Fibroblast of mammary gland (primary cell): ENCODE measurements around the gene CREB3L2.
A peak's percentile ranks its signal among the peaks of the same experiment; 100 is the strongest.

Experiments used
- DNase-seq: peaks from one replicate; pipeline ENCODE4 v3.0.0-alpha.2; 2010; ENCODE audit warnings: low read depth
- H3K4me3 ChIP-seq: 2 replicates; pipeline ENCODE4 v1.5.1; 2011; ENCODE audit warnings: low read depth, mild to moderate bottlenecking, low read length, moderate library complexity; ENCODE audit not compliant: control insufficient read depth
- TF ChIP-seq, protein P1 (sequence below): conservative IDR thresholded peaks from 2 replicates; pipeline ENCODE4 v1.5.1; 2011; ENCODE audit warnings: low read depth, low read length, inconsistent platforms; ENCODE audit not compliant: control insufficient read depth, insufficient read depth

The CREB3L2 gene

DNA sequence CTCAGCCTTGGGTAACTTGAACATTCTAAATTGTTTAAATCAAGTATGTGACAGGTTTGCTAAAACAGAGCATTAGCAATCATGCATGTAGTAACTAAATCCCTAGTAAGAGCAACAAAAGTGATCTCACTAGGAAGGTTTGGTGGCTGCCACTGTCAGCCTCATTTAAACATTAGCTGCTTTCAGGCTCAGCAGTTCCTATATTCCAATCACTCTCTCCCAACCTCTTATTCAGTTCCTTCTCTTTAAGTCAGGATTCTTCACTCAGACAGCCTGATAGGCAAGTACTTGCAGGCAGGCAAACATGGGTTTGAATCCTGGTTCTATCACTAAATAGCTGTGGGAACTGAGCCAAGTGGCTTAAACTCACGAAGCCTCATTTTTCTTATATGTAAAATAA is 3.6 kb downstream of the CREB3L2 start:
- TF ChIP-seq, protein P1, sequence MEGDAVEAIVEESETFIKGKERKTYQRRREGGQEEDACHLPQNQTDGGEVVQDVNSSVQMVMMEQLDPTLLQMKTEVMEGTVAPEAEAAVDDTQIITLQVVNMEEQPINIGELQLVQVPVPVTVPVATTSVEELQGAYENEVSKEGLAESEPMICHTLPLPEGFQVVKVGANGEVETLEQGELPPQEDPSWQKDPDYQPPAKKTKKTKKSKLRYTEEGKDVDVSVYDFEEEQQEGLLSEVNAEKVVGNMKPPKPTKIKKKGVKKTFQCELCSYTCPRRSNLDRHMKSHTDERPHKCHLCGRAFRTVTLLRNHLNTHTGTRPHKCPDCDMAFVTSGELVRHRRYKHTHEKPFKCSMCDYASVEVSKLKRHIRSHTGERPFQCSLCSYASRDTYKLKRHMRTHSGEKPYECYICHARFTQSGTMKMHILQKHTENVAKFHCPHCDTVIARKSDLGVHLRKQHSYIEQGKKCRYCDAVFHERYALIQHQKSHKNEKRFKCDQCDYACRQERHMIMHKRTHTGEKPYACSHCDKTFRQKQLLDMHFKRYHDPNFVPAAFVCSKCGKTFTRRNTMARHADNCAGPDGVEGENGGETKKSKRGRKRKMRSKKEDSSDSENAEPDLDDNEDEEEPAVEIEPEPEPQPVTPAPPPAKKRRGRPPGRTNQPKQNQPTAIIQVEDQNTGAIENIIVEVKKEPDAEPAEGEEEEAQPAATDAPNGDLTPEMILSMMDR: no peak
- DNase-seq: no peak
- no peak overlapping the region for H3K4me3 ChIP-seq

DNA sequence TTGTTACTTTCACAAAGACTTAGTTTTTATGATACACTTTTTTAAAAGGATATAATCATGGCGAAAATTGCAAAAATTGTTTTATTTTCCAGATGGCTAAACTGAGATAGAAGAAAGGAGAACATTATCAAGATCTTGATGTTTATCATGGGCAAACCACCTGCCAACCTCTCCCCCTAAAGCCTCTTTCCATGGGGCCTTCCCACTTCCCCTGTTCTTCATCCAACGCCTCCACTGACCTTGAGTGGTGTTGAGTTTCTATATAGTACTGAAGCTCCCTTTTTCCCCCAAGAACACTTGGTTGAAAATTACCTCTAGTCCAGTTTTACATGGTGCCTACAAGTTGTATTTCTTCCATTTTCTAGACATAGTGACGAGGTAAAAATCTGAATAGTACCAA is 5.0 kb downstream of the CREB3L2 start:
- no peak overlapping the region for H3K4me3 ChIP-seq
- no peak for DNase-seq
- TF ChIP-seq, protein P1: no peak

- TF ChIP-seq, protein P1: no peak
- H3K4me3 ChIP-seq: no peak overlapping the region
- peak; percentile 92 for DNase-seq
These were observed 5.5 kb downstream of the CREB3L2 start for GRCh38 chr7:137996386-137996851.

GRCh38 chr7:137994216-137994615 is 7.7 kb downstream of the CREB3L2 start:
- no peak overlapping the region for H3K4me3 ChIP-seq
- no peak for DNase-seq
- TF ChIP-seq, protein P1: no peak

DNA sequence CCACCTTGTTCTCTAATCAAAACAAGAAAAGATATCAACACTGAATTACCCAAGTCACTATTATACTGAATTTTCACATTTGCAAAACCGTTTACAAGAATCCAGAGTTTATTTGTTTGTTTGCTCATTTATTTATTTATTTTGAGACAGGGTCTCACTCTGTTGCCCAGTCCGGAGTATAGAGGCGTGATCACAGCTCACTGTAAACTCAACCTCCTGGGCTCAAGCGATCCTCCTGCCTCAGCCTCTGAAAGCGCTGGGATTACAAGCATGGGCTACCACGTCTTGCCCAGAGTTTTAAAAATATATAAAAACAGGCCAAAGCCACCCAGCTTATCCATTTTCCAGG is 8.5 kb downstream of the CREB3L2 start:
- no peak overlapping the region for H3K4me3 ChIP-seq
- DNase-seq: no peak
- TF ChIP-seq, protein P1: no peak

DNA sequence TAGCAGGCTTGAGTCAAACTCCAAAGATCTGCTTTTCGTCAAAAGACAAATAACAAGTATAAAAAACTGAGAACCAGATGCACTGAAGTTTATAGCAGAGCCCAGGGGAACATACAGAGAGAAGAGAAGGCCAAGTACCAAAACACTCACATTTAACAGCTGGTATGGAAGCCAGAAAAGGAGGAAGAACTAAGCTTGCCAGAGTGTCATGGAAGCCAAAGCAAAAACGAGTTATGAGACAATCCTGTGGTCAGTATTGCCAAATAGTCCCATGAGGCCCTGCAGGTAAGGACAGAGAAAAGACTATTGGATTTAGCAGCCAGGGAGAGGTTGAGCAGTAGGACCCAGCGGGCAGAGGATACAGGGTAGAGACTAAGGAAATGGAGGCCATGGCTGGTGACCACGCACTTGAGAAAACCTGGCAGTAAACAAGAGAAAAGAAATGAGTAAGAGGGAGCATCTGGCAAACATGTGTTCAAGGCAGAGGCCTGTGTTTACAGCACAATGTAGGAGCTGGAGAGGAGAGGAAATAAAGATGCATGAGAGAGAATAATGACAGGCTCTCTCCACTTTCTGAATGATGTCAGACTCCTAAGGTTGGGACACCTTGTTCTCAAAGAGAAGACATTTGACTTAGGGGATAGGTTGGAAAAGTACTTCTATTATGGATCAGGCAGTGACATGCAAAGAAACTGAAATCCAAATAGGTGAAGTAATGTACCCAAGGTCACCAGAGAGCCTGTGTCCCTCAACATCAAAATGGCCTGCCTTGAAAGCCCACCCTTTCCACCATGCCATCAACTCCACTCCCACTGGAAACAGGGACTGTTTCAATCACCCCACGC is 9.1 kb downstream of the CREB3L2 start:
- TF ChIP-seq, protein P1: no peak
- peak; percentile 99 for DNase-seq
- peak overlapping the region; percentile 14 for H3K4me3 ChIP-seq
